Measurements from ENCODE around the gene RALGPS1. TPM values are rescaled to one million over a fixed set of nuclear protein-coding genes. Genes with fewer than 3 reads are reported as not detected.

The RALGPS1 gene
- total and polyA plus RNA-seq, 2 donors (not counting 1 experiment from before 2014, with no cell fraction given) = 19.7 to 39.9 TPM

DNA sequence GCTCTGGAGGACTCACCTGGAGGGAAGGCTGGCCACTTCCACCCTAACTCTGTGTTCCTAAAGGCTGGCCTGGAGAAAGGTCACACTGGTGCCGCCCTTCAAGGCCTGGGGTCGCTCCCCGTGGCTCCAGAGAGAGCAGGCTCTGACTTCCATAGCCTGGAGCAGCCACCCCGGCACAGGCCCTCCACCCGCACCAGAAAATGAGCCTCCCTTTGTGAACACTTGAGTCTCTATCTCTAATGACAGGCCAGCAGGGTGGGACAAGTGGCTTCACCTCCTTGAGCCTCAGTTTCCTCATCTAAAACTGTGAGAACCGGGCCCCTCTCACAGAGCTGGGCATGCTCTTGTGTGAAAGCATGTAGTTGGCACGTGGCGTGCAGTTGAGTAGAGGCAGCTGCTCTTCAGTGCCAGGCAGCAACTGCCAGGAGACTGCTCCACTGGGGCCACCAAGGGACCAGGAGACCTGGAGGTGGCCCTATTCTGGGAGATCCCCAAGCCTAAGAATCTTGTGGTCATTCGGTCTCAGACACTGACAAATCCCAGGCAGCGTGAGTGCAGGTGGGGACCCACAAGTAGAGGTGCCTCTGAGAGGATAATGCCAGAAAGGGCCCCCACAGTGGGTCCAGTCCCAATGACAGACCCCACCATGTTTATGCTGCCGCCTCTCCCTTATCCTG lies 293.3 kb downstream of the RALGPS1 start:
- H3K4me2 ChIP-seq (replicated peaks; ENCODE audit: low read depth, low read length, poor library complexity, severe bottlenecking) = no peak overlapping the region
- no peak overlapping the region for H3K9ac ChIP-seq (ENCODE audit: low read length)
- H3K27ac ChIP-seq (ENCODE audit: low read length in 2 of 2) = no peak overlapping the region
- Mint-ChIP-seq H3K9me3 (ENCODE audit: insufficient read depth) (no peaks in the 10 kb centered on the region), H3K4me1 (no peaks in the 10 kb centered on the region), H3K27me3 (no peaks in the 10 kb centered on the region), H3K27ac (no peak overlapping the region), H3K4me3 (no peak overlapping the region)
- H2AFZ ChIP-seq (ENCODE audit: insufficient read depth, low read depth, low read length, poor library complexity, severe bottlenecking) = no peak overlapping the region
- H3K36me3 ChIP-seq (replicated peaks in 1 of 2; ENCODE audit: control extremely low read depth in 1 of 2, control insufficient read depth in 1 of 2, extremely low read depth in 1 of 2, insufficient read depth in 2 of 2, low read length in 1 of 2) = no peaks in the 10 kb centered on the region
- ChIA-PET CTCF (no interaction called here), POLR2A (no interaction called here)
- intact Hi-C loops (cut with micrococcal nuclease) = no loop called here
- H3K27me3 ChIP-seq (replicated peaks in 1 of 4; ENCODE audit: control extremely low read depth in 1 of 4, control insufficient read depth in 3 of 4, insufficient read depth in 4 of 4, low read length in 3 of 4) = no peaks in the 10 kb centered on the region
- H4K20me1 ChIP-seq (ENCODE audit: control insufficient read depth, insufficient read depth, low read length, poor library complexity, severe bottlenecking) = no peaks in the 10 kb centered on the region
- H3K9me3 ChIP-seq (ENCODE audit: control extremely low read depth in 1 of 3, control insufficient read depth in 2 of 3, insufficient read depth in 1 of 3, low read length in 2 of 3) = no peaks in the 10 kb centered on the region
- no peak overlapping the region for H3K4me3 ChIP-seq (ENCODE audit: control extremely low read depth in 1 of 5, extremely low read depth in 1 of 5, insufficient read depth in 1 of 5, low read depth in 2 of 5, low read length in 4 of 5)
- no peaks in the 10 kb centered on the region for H3K4me1 ChIP-seq (ENCODE audit: control insufficient read depth in 2 of 2, insufficient read depth in 2 of 2, low read length in 2 of 2)
- DNase-seq (no peak), ATAC-seq (ENCODE audit: low read depth) (no peak)
- no peaks in the 10 kb centered on the region for H3K79me2 ChIP-seq (ENCODE audit: control insufficient read depth, insufficient read depth, low read length)
- 95% methylated on average over 11 of the region's 11 CpGs for WGBS (ENCODE audit: insufficient coverage)
- TF ChIP-seq, protein P1, sequence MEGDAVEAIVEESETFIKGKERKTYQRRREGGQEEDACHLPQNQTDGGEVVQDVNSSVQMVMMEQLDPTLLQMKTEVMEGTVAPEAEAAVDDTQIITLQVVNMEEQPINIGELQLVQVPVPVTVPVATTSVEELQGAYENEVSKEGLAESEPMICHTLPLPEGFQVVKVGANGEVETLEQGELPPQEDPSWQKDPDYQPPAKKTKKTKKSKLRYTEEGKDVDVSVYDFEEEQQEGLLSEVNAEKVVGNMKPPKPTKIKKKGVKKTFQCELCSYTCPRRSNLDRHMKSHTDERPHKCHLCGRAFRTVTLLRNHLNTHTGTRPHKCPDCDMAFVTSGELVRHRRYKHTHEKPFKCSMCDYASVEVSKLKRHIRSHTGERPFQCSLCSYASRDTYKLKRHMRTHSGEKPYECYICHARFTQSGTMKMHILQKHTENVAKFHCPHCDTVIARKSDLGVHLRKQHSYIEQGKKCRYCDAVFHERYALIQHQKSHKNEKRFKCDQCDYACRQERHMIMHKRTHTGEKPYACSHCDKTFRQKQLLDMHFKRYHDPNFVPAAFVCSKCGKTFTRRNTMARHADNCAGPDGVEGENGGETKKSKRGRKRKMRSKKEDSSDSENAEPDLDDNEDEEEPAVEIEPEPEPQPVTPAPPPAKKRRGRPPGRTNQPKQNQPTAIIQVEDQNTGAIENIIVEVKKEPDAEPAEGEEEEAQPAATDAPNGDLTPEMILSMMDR (IDR thresholded peaks at IDR 0.05) = no peak
- no peak for TF ChIP-seq EZH2 (IDR thresholded peaks at IDR 0.05; ENCODE audit: borderline replicate concordance, insufficient read depth, low read depth, low read length, poor library complexity, severe bottlenecking)

DNA sequence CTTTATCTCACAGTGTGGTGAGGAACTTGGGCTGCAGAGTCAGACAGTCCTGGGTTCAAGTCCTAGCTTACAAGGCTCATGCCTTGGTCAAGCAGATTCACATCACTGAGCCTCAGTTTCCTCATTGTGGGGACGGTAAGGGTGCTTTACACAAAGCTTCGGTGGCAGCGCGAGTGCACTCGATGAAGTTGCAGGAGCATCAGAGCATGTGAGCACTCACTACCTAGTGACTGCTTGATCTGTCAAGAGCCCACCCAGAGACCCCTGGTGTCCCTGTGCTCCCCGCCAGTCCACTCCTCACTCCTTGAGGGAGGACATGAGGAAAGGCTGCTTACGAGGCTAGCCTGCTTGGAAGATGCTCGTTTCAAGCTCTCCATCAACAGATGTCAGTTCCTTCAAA lies 293.8 kb downstream of the RALGPS1 start:
- H3K4me3 Mint-ChIP-seq = no peak overlapping the region
- CTCF ChIA-PET = no interaction called here

More for the DNA sequence above, 293.8 kb downstream of the RALGPS1 start:
- DNase-seq = no peak
- Mint-ChIP-seq H3K4me1 (no peaks in the 10 kb centered on the region), H3K9me3 (ENCODE audit: insufficient read depth) (no peaks in the 10 kb centered on the region), H3K27me3 (no peaks in the 10 kb centered on the region), H3K27ac (no peak overlapping the region)
- no peak overlapping the region for H3K9ac ChIP-seq (ENCODE audit: low read length)
- H3K4me2 ChIP-seq (replicated peaks; ENCODE audit: low read depth, low read length, poor library complexity, severe bottlenecking) = no peak overlapping the region
- intact Hi-C loops (cut with micrococcal nuclease) = no loop called here
- no peak overlapping the region for H3K4me3 ChIP-seq (ENCODE audit: control extremely low read depth in 1 of 5, extremely low read depth in 1 of 5, insufficient read depth in 1 of 5, low read depth in 2 of 5, low read length in 4 of 5)
- TF ChIP-seq EZH2 (IDR thresholded peaks at IDR 0.05; ENCODE audit: borderline replicate concordance, insufficient read depth, low read depth, low read length, poor library complexity, severe bottlenecking) = no peak
- TF ChIP-seq, protein P1 (IDR thresholded peaks at IDR 0.05) = no peak
- no peaks in the 10 kb centered on the region for H3K79me2 ChIP-seq (ENCODE audit: control insufficient read depth, insufficient read depth, low read length)
- no peaks in the 10 kb centered on the region for H3K4me1 ChIP-seq (ENCODE audit: control insufficient read depth in 2 of 2, insufficient read depth in 2 of 2, low read length in 2 of 2)
- POLR2A ChIA-PET = no interaction called here
- H4K20me1 ChIP-seq (ENCODE audit: control insufficient read depth, insufficient read depth, low read length, poor library complexity, severe bottlenecking) = no peaks in the 10 kb centered on the region
- no peaks in the 10 kb centered on the region for H3K36me3 ChIP-seq (replicated peaks in 1 of 2; ENCODE audit: control extremely low read depth in 1 of 2, control insufficient read depth in 1 of 2, extremely low read depth in 1 of 2, insufficient read depth in 2 of 2, low read length in 1 of 2)
- ATAC-seq (ENCODE audit: low read depth) = no peak
- H2AFZ ChIP-seq (ENCODE audit: insufficient read depth, low read depth, low read length, poor library complexity, severe bottlenecking) = no peak overlapping the region
- H3K27me3 ChIP-seq (replicated peaks in 1 of 4; ENCODE audit: control extremely low read depth in 1 of 4, control insufficient read depth in 3 of 4, insufficient read depth in 4 of 4, low read length in 3 of 4) = no peaks in the 10 kb centered on the region
- no peaks in the 10 kb centered on the region for H3K9me3 ChIP-seq (ENCODE audit: control extremely low read depth in 1 of 3, control insufficient read depth in 2 of 3, insufficient read depth in 1 of 3, low read length in 2 of 3)
- 98% methylated on average over 5 of the region's 8 CpGs for WGBS (ENCODE audit: insufficient coverage)
- no peak overlapping the region for H3K27ac ChIP-seq (ENCODE audit: low read length in 2 of 2)

Data from B cell (primary cell).